ENCODE measurements around the gene PLXNA2. TPM values are rescaled to one million over a fixed set of nuclear protein-coding genes. Genes with fewer than 3 reads are reported as not detected.

The PLXNA2 gene
- polyA plus RNA-seq, 1 of the 3 experiments (the other 2 are of a cell fraction): 8.5 TPM

GRCh38 chr1:208139434-208140045 is 104.6 kb downstream of the PLXNA2 start:
- Histone ChIP-seq H3K4me3 (ENCODE audit: low read depth in 2 of 2, low read length in 1 of 2) (no peak overlapping the region), H3K4me2 (no peak overlapping the region), H3K79me2 (ENCODE audit: insufficient read depth) (peaks cover 5% of the 10 kb centered on the region), H3F3A (replicated peaks; ENCODE audit: insufficient read depth) (no peaks in the 10 kb centered on the region), H4K20me1 (ENCODE audit: insufficient read depth) (no peaks in the 10 kb centered on the region), H3K9me3 (no peaks in the 10 kb centered on the region), H3K4me1 (ENCODE audit: control insufficient read depth in 1 of 2, insufficient read depth in 2 of 2, low read depth in 1 of 2, low read length in 1 of 2) (peaks cover 9 to 39% of the 10 kb centered on the region in 2 experiments; a peak in 2 of 4 replicates), H3K27me3 (ENCODE audit: insufficient read depth) (no peaks in the 10 kb centered on the region), H3K9ac (no peak overlapping the region), H3K9me2 (no peaks in the 10 kb centered on the region), H2AFZ (ENCODE audit: low read depth) (no peak overlapping the region), H3K36me3 (replicated peaks in 1 of 2; ENCODE audit: control insufficient read depth in 1 of 2, insufficient read depth in 2 of 2, low read length in 1 of 2) (peaks cover 23 to 27% of the 10 kb centered on the region in 2 experiments), H3K27ac (ENCODE audit: low read depth in 2 of 2, low read length in 1 of 2) (no peak overlapping the region)
- DNase-seq: no peak
- TF ChIP-seq RXRA (IDR thresholded peaks at IDR 0.05; ENCODE audit: borderline replicate concordance, low read depth): no peak
- TF ChIP-seq PBX3 (IDR thresholded peaks at IDR 0.05): no peak
- no peak for TF ChIP-seq EP300 (IDR thresholded peaks at IDR 0.05; ENCODE audit: borderline replicate concordance in 1 of 2, low read depth in 1 of 2, low read length in 1 of 2)
- TF ChIP-seq POLR2AphosphoS5 (IDR thresholded peaks at IDR 0.05; ENCODE audit: low read depth, low read length): no peak
- TF ChIP-seq FOXM1 (IDR thresholded peaks at IDR 0.05; ENCODE audit: low read depth): no peak
- TF ChIP-seq SMC3 (IDR thresholded peaks at IDR 0.05; ENCODE audit: low read depth, low read length): no peak
- no peak for TF ChIP-seq FOSL2 (IDR thresholded peaks at IDR 0.05; ENCODE audit: borderline replicate concordance, low read depth)
- no peak for TF ChIP-seq TEAD4 (IDR thresholded peaks at IDR 0.05; ENCODE audit: borderline replicate concordance, insufficient read depth)
- TF ChIP-seq CHD2 (IDR thresholded peaks at IDR 0.05; ENCODE audit: low read length, partially characterized antibody): no peak
- CTCF ChIA-PET: interaction anchor here (1.0 to 6.4 kb wide), 7 partner anchors 8 to 117 kb away, joined by 3 to 46 read pairs (median 4); no protein-coding TSS in a partner anchor
- 53% methylated on average over 3 of the region's 3 CpGs for WGBS (ENCODE audit: low lambda C conversion rate)
- POLR2A ChIA-PET: no interaction called here

DNA sequence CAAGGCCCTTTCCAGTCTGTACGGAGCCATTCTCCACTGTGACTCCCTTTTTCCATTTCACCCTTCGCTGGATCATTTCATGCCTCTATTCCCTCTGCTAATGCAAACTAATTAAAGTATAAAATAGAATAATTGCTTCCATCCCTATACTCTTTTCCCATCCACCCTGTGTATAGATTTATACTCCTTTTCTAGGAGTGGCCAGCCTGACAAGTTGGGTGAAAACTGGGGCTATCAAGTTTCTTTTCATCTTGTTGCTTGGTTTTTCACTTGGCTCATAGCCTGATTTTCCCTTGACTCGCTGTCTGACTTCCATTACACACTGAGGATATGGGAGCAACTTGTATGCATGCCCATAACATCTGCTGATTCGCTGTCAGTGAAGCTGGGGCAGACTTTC is 107.0 kb downstream of the PLXNA2 start:
- CTCF ChIA-PET: interaction anchor here (6.4 kb wide), 1 partner anchor 102 kb away, joined by 46 read pairs; no protein-coding TSS in a partner anchor
- peak overlapping the region; percentile 16 to 27; a peak in 3 of 4 replicates for H3K27ac ChIP-seq (ENCODE audit: low read depth in 2 of 2, low read length in 1 of 2)
- H3K9me2 ChIP-seq: no peaks in the 10 kb centered on the region
- no peaks in the 10 kb centered on the region for H3K9me3 ChIP-seq
- no peaks in the 10 kb centered on the region for H3F3A ChIP-seq (replicated peaks; ENCODE audit: insufficient read depth)
- no peak overlapping the region for H2AFZ ChIP-seq (ENCODE audit: low read depth)
- no peaks in the 10 kb centered on the region for H3K27me3 ChIP-seq (ENCODE audit: insufficient read depth)
- no peak overlapping the region for H3K4me3 ChIP-seq (ENCODE audit: low read depth in 2 of 2, low read length in 1 of 2)
- no peak overlapping the region for H3K4me2 ChIP-seq
- H3K4me1 ChIP-seq (ENCODE audit: control insufficient read depth in 1 of 2, insufficient read depth in 2 of 2, low read depth in 1 of 2, low read length in 1 of 2): peaks cover 9 to 41% of the 10 kb centered on the region in 2 experiments; a peak in 2 of 4 replicates
- POLR2A ChIA-PET: no interaction called here
- no peaks in the 10 kb centered on the region; the same call in none of the 2 replicates for H3K79me2 ChIP-seq (ENCODE audit: insufficient read depth)
- TF ChIP-seq RFX5 (IDR thresholded peaks at IDR 0.05; ENCODE audit: low read length) (no peak), NFIC (IDR thresholded peaks at IDR 0.05; ENCODE audit: borderline replicate concordance) (peak; percentile 63; the same call in 1 of the 2 replicates), FOXM1 (IDR thresholded peaks at IDR 0.05; ENCODE audit: low read depth) (no peak), TAF1 (IDR thresholded peaks at IDR 0.05; ENCODE audit: borderline replicate concordance, low read depth, low read length) (no peak), RXRA (IDR thresholded peaks at IDR 0.05; ENCODE audit: borderline replicate concordance, low read depth) (no peak), TCF12 (IDR thresholded peaks at IDR 0.05) (peak; percentile 77)
- TF ChIP-seq, protein P1, sequence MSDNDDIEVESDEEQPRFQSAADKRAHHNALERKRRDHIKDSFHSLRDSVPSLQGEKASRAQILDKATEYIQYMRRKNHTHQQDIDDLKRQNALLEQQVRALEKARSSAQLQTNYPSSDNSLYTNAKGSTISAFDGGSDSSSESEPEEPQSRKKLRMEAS (IDR thresholded peaks at IDR 0.05; ENCODE audit: low read depth): peak; percentile 46; the same call in 1 of the 2 replicates
- peaks cover 22 to 27% of the 10 kb centered on the region in 2 experiments for H3K36me3 ChIP-seq (replicated peaks in 1 of 2; ENCODE audit: control insufficient read depth in 1 of 2, insufficient read depth in 2 of 2, low read length in 1 of 2)
- no peak for DNase-seq
- no peak overlapping the region for H3K9ac ChIP-seq
- WGBS (ENCODE audit: low lambda C conversion rate): 62% methylated on average over 4 of the region's 4 CpGs
- no peaks in the 10 kb centered on the region for H4K20me1 ChIP-seq (ENCODE audit: insufficient read depth)

Measured in SK-N-SH (cell line).